Measurements from ENCODE around the gene ATP2B2.

ATP2B2 gene

GRCh38 chr3:10437995-10438901 lies 67.1 kb downstream of the ATP2B2 start:
- Histone ChIP-seq H3K36me3 (peaks cover 0 to 11% (median 0%) of the 10 kb centered on the region in 11 experiments; a peak in 3 of 22 replicates), H3K9ac (peak overlapping the region; percentile 39 to 88 (median 68); a peak in 21 of 22 replicates), H4K20me1 (0 out of 22 replicates have a peak, but pooled peaks cover 0 to 4% (median 0%) of the 10 kb centered on the region in 11 experiments), H3K27ac (peak overlapping the region in 10 of 11 experiments; percentile 64 to 99 (median 84); a peak in 21 of 22 replicates), H3K4me3 (peak overlapping the region in 4 of 10 experiments; percentile 2 to 30 (median 12); a peak in 6 of 20 replicates), H3K27me3 (no peaks in the 10 kb centered on the region), H3K4me2 (peak overlapping the region; percentile 79 to 94 (median 88)), H3K4me1 (peaks cover 70 to 100% (median 100%) of the 10 kb centered on the region in 10 experiments), H3K9me3 (replicated peaks in 1 of 11) (no peaks in the 10 kb centered on the region)
- peak in 4 of 11 experiments; percentile 33 to 88 (median 52); a peak in 5 of 22 replicates for TF ChIP-seq Cebpa-rat (IDR thresholded peaks at IDR 0.05)

DNA sequence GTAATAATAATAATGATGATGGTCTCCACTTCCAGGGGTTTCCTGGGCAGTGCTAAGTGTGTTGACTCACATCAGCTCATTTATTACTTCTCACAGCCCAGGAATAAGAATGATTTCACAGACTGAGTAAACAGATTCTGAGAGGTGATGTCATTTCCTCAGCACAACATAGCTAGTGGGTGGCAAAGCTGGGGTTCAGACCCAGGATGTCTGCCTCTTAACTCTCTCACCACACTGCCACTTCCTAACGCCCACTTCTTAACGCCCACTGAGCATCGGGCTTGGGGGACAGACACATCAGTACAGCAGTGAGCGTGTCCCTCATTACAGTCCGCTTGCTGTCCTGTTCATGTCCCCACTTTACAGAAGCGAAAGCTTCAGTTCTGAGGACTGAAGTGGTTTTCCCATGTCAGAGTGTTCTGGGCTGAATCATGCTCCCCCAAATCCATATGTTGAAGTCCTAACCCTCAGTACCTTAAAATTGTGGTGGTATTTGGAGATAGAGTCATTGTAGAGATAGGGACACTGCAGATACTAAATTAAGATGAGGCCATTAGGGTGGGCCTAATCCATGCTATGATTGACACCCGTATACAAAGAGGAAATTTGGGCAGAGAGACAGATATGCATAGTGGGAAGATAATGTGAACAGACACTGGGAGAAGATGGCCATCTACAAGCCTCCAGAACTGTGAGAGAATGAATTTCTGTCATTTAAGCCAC lies 68.0 kb downstream of the ATP2B2 start:
- TF ChIP-seq Cebpa-rat (IDR thresholded peaks at IDR 0.05): peak in 1 of 11 experiments; percentile 48; a peak in 1 of 22 replicates
- H3K36me3 ChIP-seq: peaks cover 0 to 7% (median 0%) of the 10 kb centered on the region in 11 experiments; a peak in 3 of 22 replicates
- no peaks in the 10 kb centered on the region for H3K9me3 ChIP-seq (replicated peaks in 1 of 11)
- peak overlapping the region in 10 of 11 experiments; percentile 49 to 88 (median 70); a peak in 21 of 22 replicates for H3K9ac ChIP-seq
- H3K27ac ChIP-seq: peak overlapping the region in 10 of 11 experiments; percentile 64 to 99 (median 84); a peak in 21 of 22 replicates
- H4K20me1 ChIP-seq: 0 out of 22 replicates have a peak, but pooled peaks cover 0 to 4% (median 0%) of the 10 kb centered on the region in 11 experiments
- H3K4me3 ChIP-seq: peak overlapping the region in 4 of 10 experiments; percentile 5 to 30 (median 18); a peak in 5 of 20 replicates
- peak overlapping the region; percentile 79 to 94 (median 88) for H3K4me2 ChIP-seq
- H3K4me1 ChIP-seq: peaks cover 72 to 100% (median 100%) of the 10 kb centered on the region in 10 experiments
- no peaks in the 10 kb centered on the region for H3K27me3 ChIP-seq

DNA sequence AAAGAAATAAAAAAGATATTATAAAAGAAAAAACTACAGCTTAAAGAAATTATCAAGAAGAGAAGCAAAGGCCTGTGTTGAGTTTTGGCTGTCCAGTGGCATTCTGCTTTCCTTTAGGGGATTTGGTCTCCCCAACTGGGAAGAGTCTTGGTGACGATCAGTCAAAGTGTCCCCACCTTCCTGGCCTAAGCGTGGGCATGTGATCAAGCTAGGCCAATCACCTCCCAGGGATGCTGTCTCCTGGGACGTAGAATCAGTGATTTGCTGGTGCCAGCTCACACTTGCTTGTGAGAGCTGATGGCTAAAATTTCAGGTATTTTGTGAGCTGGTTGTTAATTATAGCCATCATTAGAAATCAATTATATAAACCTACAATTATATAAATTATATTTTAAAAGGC lies 69.5 kb downstream of the ATP2B2 start:
- Histone ChIP-seq H3K4me2 (peak overlapping the region in 10 of 11 experiments; percentile 81 to 94 (median 88); a peak in 19 of 22 replicates), H3K4me1 (peaks cover 77 to 100% (median 100%) of the 10 kb centered on the region in 10 experiments), H3K4me3 (no peak overlapping the region)

GRCh38 chr3:10434938-10435336 lies 70.4 kb downstream of the ATP2B2 start:
- peaks cover 0 to 7% (median 0%) of the 10 kb centered on the region in 11 experiments; a peak in 4 of 22 replicates for H3K36me3 ChIP-seq
- H3K9ac ChIP-seq: peak overlapping the region in 5 of 11 experiments; percentile 15 to 88 (median 75); a peak in 9 of 22 replicates
- no peaks in the 10 kb centered on the region for H4K20me1 ChIP-seq
- H3K27ac ChIP-seq: peak overlapping the region in 9 of 11 experiments; percentile 18 to 99 (median 86); a peak in 17 of 22 replicates
- no peaks in the 10 kb centered on the region for H3K9me3 ChIP-seq (replicated peaks in 1 of 11)
- TF ChIP-seq Cebpa-rat (IDR thresholded peaks at IDR 0.05): no peak
- peak overlapping the region; percentile 20 to 94 (median 88); a peak in 21 of 22 replicates for H3K4me2 ChIP-seq
- H3K27me3 ChIP-seq: no peaks in the 10 kb centered on the region
- H3K4me3 ChIP-seq: peak overlapping the region in 1 of 10 experiments; percentile 21; a peak in 1 of 20 replicates
- H3K4me1 ChIP-seq: peaks cover 68 to 100% (median 100%) of the 10 kb centered on the region in 10 experiments

More for the DNA sequence above, 69.5 kb downstream of the ATP2B2 start:
- no peak for TF ChIP-seq Cebpa-rat (IDR thresholded peaks at IDR 0.05)
- Histone ChIP-seq H3K36me3 (peaks cover 0 to 7% (median 0%) of the 10 kb centered on the region in 11 experiments; a peak in 3 of 22 replicates), H3K9me3 (replicated peaks in 1 of 11) (no peaks in the 10 kb centered on the region), H3K27me3 (no peaks in the 10 kb centered on the region), H3K9ac (peak overlapping the region in 4 of 11 experiments; percentile 48 to 88 (median 78); a peak in 7 of 22 replicates), H3K27ac (peak overlapping the region in 9 of 11 experiments; percentile 18 to 99 (median 86); a peak in 16 of 22 replicates), H4K20me1 (0 out of 22 replicates have a peak, but pooled peaks cover 0 to 3% (median 0%) of the 10 kb centered on the region in 11 experiments)

GRCh38 chr3:10434144-10434937 lies 71.0 kb downstream of the ATP2B2 start:
- Histone ChIP-seq H3K9me3 (replicated peaks in 1 of 11) (no peaks in the 10 kb centered on the region), H4K20me1 (no peaks in the 10 kb centered on the region), H3K36me3 (peaks cover 0 to 10% (median 0%) of the 10 kb centered on the region in 11 experiments; a peak in 5 of 22 replicates), H3K27ac (peak overlapping the region in 8 of 11 experiments; percentile 32 to 99 (median 88); a peak in 17 of 22 replicates), H3K27me3 (no peaks in the 10 kb centered on the region), H3K4me1 (peaks cover 64 to 100% (median 100%) of the 10 kb centered on the region in 10 experiments), H3K4me3 (peak overlapping the region in 1 of 10 experiments; percentile 21; a peak in 2 of 20 replicates), H3K9ac (peak overlapping the region in 5 of 11 experiments; percentile 15 to 88 (median 75); a peak in 9 of 22 replicates), H3K4me2 (peak overlapping the region; percentile 20 to 94 (median 88); a peak in 21 of 22 replicates)
- no peak for TF ChIP-seq Cebpa-rat (IDR thresholded peaks at IDR 0.05)

DNA sequence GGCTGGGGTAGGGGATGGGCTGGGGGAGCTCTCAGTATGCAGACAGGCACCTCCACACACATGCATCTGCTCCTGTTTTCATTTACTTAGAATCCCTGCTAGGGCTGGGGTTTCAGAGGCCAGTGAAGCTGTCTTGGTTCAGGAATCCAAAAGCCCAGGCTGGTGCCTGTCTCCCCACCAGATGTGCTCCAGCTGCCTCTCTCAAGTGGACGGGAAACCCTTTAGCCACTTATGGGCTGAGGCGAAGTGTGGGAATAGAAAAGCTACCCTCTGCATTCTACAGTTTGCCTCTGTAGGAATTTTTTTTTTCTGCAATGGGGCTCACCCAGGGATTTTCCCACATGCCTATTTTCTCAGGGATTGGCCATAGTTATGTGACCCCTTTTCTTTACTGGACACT lies 72.5 kb downstream of the ATP2B2 start:
- Histone ChIP-seq H4K20me1 (no peaks in the 10 kb centered on the region), H3K36me3 (peaks cover 0 to 10% (median 0%) of the 10 kb centered on the region in 11 experiments; a peak in 5 of 22 replicates), H3K4me1 (peaks cover 62 to 100% (median 100%) of the 10 kb centered on the region in 10 experiments), H3K4me2 (peak overlapping the region; percentile 17 to 94 (median 88); a peak in 21 of 22 replicates), H3K9me3 (replicated peaks in 1 of 11) (no peaks in the 10 kb centered on the region), H3K4me3 (no peak overlapping the region), H3K27ac (peak overlapping the region in 8 of 11 experiments; percentile 5 to 99 (median 74); a peak in 15 of 22 replicates), H3K27me3 (no peaks in the 10 kb centered on the region), H3K9ac (peak overlapping the region in 9 of 11 experiments; percentile 12 to 88 (median 52); a peak in 14 of 22 replicates)
- no peak for TF ChIP-seq Cebpa-rat (IDR thresholded peaks at IDR 0.05)

DNA sequence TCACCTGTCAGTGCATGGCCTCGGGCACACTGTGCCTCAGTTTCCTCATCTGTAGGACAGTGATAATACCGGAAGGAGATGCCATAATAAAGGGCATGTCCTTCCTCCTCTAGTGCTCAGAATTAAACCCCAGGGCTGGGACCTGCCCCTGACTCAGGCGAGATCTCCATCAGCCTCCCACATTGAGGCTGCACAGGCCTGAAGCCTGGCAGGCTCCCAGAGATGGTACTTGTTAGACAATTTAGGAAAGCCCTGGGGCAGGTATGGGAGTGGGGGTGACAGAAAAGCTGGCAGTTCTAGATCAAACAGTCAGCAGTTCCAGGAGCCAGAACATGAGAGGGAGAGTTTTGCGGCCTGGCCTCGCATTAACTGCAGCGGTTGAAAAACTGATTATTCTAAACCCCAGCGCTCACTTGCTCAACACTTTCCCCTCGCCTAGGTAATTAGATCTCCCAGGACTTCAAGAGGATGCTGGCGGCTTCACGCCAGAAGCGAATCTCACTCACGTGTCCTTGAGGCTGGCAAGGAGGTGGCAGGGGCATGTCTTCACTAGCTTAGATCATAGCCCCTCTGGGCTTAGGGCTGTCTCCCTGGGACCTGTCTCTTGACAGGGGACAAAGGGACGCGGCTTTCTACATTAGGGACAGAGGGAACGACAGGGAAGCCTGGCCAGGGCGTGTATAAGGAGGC lies 73.1 kb downstream of the ATP2B2 start:
- Histone ChIP-seq H3K4me1 (peaks cover 62 to 100% (median 100%) of the 10 kb centered on the region in 10 experiments), H3K36me3 (peaks cover 0 to 10% (median 0%) of the 10 kb centered on the region in 11 experiments; a peak in 5 of 22 replicates), H3K4me2 (peak overlapping the region; percentile 17 to 94 (median 88)), H3K27ac (peak overlapping the region in 8 of 11 experiments; percentile 5 to 99 (median 74); a peak in 15 of 22 replicates), H3K4me3 (no peak overlapping the region), H3K9me3 (replicated peaks in 1 of 11) (no peaks in the 10 kb centered on the region), H3K9ac (peak overlapping the region in 10 of 11 experiments; percentile 12 to 88 (median 48); a peak in 18 of 22 replicates), H4K20me1 (no peaks in the 10 kb centered on the region), H3K27me3 (no peaks in the 10 kb centered on the region)
- TF ChIP-seq Cebpa-rat (IDR thresholded peaks at IDR 0.05): peak in 2 of 11 experiments; percentile 9 to 12; a peak in 2 of 22 replicates

Data from BLaER1 treated with 17β-estradiol and CSF1 and Interleukin-3, amounts not matched to agents 10 nM and 100 nM (cell line).